ENCODE data around the gene COL8A2.

Gene COL8A2

DNA sequence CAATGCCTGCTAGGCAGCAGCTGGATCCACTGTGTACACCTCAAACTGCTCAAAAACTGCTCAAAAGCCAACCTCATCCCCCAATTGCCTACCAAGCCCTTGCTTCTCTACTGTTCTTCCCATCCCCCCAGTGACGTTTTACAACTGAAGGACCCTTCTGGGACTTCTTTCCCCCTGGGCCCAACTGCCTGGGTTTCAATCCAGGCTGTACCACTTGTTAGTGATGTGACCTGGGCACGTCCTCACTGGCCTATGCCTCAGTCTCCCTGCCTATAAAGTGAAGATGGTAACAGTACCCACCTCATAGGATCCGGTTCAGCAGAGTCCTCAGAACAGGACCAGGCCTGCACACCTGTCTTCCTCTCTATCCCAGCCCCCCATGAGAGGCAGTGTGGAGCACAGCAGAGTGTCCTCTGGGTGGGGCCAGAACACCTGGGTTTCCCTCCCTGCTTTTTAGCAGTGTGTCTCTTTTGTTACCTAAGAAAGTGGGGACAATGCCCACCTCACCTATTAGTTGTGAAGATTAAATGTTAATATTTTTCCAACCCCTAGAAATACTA, 43.0 kb downstream of the COL8A2 start:
- Histone ChIP-seq H3K27ac (replicated peaks) (no peak overlapping the region), H3K4me3 (replicated peaks; ENCODE audit: insufficient read depth, low read length) (no peak overlapping the region), H3K27me3 (ENCODE audit: insufficient read depth, poor library complexity, severe bottlenecking) (no peaks in the 10 kb centered on the region)
- TF ChIP-seq POLR2AphosphoS5 (IDR thresholded peaks at IDR 0.05; ENCODE audit: low read depth) = no peak
- TF ChIP-seq GABPA (IDR thresholded peaks at IDR 0.05; ENCODE audit: low read depth) = no peak
- no peak for TF ChIP-seq REST (IDR thresholded peaks at IDR 0.05; ENCODE audit: insufficient replicate concordance, low read depth)
- TF ChIP-seq SPI1 (IDR thresholded peaks at IDR 0.05; ENCODE audit: borderline replicate concordance, low read depth) = no peak
- no peak for TF ChIP-seq CTCF (IDR thresholded peaks at IDR 0.05; ENCODE audit: insufficient read depth, low read length)
- no peak for DNase-seq (ENCODE audit: low read depth in 1 of 2, low spot score in 1 of 2)

- H3K4me3 ChIP-seq (replicated peaks; ENCODE audit: insufficient read depth, low read length) = no peak overlapping the region
- no peak overlapping the region for H3K27ac ChIP-seq (replicated peaks)
- H3K27me3 ChIP-seq (ENCODE audit: insufficient read depth, poor library complexity, severe bottlenecking) = no peaks in the 10 kb centered on the region
- TF ChIP-seq SPI1 (IDR thresholded peaks at IDR 0.05; ENCODE audit: borderline replicate concordance, low read depth) (no peak), CTCF (IDR thresholded peaks at IDR 0.05; ENCODE audit: insufficient read depth, low read length) (no peak), REST (IDR thresholded peaks at IDR 0.05; ENCODE audit: insufficient replicate concordance, low read depth) (no peak), GABPA (IDR thresholded peaks at IDR 0.05; ENCODE audit: low read depth) (no peak)
- no peak for DNase-seq (ENCODE audit: low read depth in 1 of 2, low spot score in 1 of 2)
These were observed 44.2 kb downstream of the COL8A2 start for GRCh38 chr1:36080801-36081200.

DNA sequence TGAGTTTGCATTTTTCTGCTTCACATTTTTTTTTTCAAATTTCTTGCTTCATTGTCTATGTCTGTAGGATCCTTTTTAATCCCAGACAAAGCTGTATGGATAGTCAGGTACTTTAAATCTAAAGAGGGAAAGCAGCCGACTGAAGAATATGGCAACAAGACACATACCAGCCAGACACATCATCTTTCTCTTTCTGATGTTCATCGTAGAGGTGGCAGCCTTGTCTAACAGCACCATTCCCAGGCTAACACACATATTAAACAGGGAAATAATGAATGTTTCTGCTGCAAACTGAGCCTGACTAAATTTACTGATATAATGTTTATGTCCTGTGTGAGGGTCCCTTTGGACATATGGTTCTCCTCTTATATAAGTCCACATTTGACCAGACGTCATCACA, 44.8 kb downstream of the COL8A2 start:
- H3K27ac ChIP-seq (replicated peaks) = no peak overlapping the region
- TF ChIP-seq CTCF (IDR thresholded peaks at IDR 0.05; ENCODE audit: insufficient read depth, low read length) (no peak), SPI1 (IDR thresholded peaks at IDR 0.05; ENCODE audit: borderline replicate concordance, low read depth) (no peak), GABPA (IDR thresholded peaks at IDR 0.05; ENCODE audit: low read depth) (no peak), REST (IDR thresholded peaks at IDR 0.05; ENCODE audit: insufficient replicate concordance, low read depth) (no peak), POLR2AphosphoS5 (IDR thresholded peaks at IDR 0.05; ENCODE audit: low read depth) (no peak)
- no peaks in the 10 kb centered on the region for H3K27me3 ChIP-seq (ENCODE audit: insufficient read depth, poor library complexity, severe bottlenecking)
- no peak for DNase-seq (ENCODE audit: low read depth in 1 of 2, low spot score in 1 of 2)
- no peak overlapping the region for H3K4me3 ChIP-seq (replicated peaks; ENCODE audit: insufficient read depth, low read length)
